HG03064 (cell line): ENCODE results near the gene ARV1.
"Not testable (repeated sequence)": the region's sequence is repeated elsewhere in the genome, so short reads cannot be mapped to it uniquely, and the experiment has no call there.

Source experiments
- ATAC-seq: cut with Tn5 transposase; IDR thresholded peaks from one replicate; pipeline ENCODE4 v1.9.1; 2021; ENCODE audit warnings: low read depth; ENCODE audit not compliant: unreplicated experiment

Gene ARV1

GRCh38 chr1:230976360-230976759 is 2.5 kb upstream of the ARV1 start:
- no peak for ATAC-seq

GRCh38 chr1:230976825-230977747 is 1.8 kb upstream of the ARV1 start:
- ATAC-seq, result no peak

GRCh38 chr1:230977761-230978490 is 968 bp upstream of the ARV1 start:
- ATAC-seq, result peak; percentile 11

- ATAC-seq, result no peak
Observed at GRCh38 chr1:230979389-230979716, 459 bp downstream of the ARV1 start.

GRCh38 chr1:230979952-230980351 is 1.1 kb downstream of the ARV1 start:
- ATAC-seq, result no peak

GRCh38 chr1:230982696-230983095 is 3.8 kb downstream of the ARV1 start:
- no peak for ATAC-seq

- ATAC-seq, result no peak
Observed at GRCh38 chr1:230983811-230984210, 4.9 kb downstream of the ARV1 start.

- not testable (repeated sequence) for ATAC-seq
Observed at GRCh38 chr1:230984622-230985515, 6.0 kb downstream of the ARV1 start.

- no peak for ATAC-seq
Observed at GRCh38 chr1:230985711-230986110, 6.8 kb downstream of the ARV1 start.

GRCh38 chr1:230986976-230987375 is 8.1 kb downstream of the ARV1 start:
- ATAC-seq, result no peak

GRCh38 chr1:230987448-230987847 is 8.6 kb downstream of the ARV1 start:
- no peak for ATAC-seq

- no peak for ATAC-seq
Observed at GRCh38 chr1:230992100-230992774, 13.3 kb downstream of the ARV1 start.

GRCh38 chr1:230994860-230995259 is 16.0 kb downstream of the ARV1 start:
- ATAC-seq, result no peak

- no peak for ATAC-seq
Observed at GRCh38 chr1:231000201-231000600, 21.3 kb downstream of the ARV1 start.

- no peak for ATAC-seq
Observed at GRCh38 chr1:231000639-231001038, 21.7 kb downstream of the ARV1 start.

- no peak for ATAC-seq
Observed at GRCh38 chr1:231001892-231002291, 23.0 kb downstream of the ARV1 start.

- ATAC-seq, result not testable (repeated sequence)
Observed at GRCh38 chr1:231007535-231007934, 28.6 kb downstream of the ARV1 start.

GRCh38 chr1:231011360-231011759 is 32.5 kb downstream of the ARV1 start:
- no peak for ATAC-seq

- ATAC-seq, result no peak
Observed at GRCh38 chr1:231011963-231012362, 33.1 kb downstream of the ARV1 start.

GRCh38 chr1:231013391-231014015 is 34.6 kb downstream of the ARV1 start:
- ATAC-seq, result no peak
